ENCODE data around the gene SPNS3. TPM values are rescaled to one million over a fixed set of nuclear protein-coding genes. Genes with fewer than 3 reads are reported as not detected.

SPNS3 gene
- total and polyA plus RNA-seq, 2 of the 8 experiments (the other 6 are each of a cell fraction or from before 2014, with no cell fraction given), result not detected

DNA sequence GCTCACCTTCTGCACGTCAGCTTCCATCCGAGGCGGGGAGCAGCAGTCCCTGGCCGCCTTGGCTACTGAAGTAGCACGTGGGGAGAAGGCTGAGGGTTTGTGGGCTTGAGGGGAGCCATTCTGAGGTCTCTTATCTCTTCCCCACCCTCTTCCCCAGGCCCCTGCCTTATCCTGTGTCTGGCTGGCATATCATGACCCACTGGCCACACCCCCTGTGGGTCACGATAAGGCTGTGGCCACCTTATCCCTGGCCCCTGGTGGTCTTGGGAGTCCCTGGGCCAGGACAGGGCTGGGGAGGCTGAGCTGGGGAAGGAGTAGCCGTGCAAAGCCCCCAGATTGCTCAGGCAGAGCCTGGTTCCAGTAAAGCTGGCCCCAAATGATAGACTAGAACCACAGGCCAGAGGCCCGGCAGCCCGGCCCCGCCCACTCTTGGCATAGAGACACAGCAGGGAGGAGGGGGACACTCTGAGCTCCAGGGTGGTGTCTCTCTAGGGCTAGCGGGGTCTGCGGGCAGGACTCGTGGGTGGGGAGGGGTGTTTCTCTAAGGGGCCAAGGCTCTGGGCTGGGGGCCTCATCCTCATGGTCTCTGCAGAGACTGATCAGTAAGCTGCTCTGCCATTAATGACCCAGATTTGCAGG, 72.6 kb downstream of the SPNS3 start (continued):
- no peak for TF ChIP-seq CTCF (IDR thresholded peaks at IDR 0.05; ENCODE audit: control extremely low read depth in 1 of 3, insufficient read depth in 1 of 3, low read depth in 1 of 3, low read length in 3 of 3)
- no peak for TF ChIP-seq POU5F1 (IDR thresholded peaks at IDR 0.05; ENCODE audit: low read depth, low read length)
- no peak for TF ChIP-seq CHD1 (IDR thresholded peaks at IDR 0.05; ENCODE audit: low read depth, low read length)
- TF ChIP-seq GABPA (IDR thresholded peaks at IDR 0.05; ENCODE audit: borderline replicate concordance, insufficient read depth, low read length), result no peak
